CD4-positive, alpha-beta T cell (primary cell): ENCODE data around the gene RAB24. TPM values are rescaled to one million over a fixed set of nuclear protein-coding genes. Genes with fewer than 3 reads are reported as not detected.

Source experiments
- ATAC-seq: fragments of 200-7000 bp; cut with Tn5 transposase; one replicate; pipeline ENCODE4 v1.10.0; 2022; ENCODE audit warnings: mild to moderate bottlenecking; ENCODE audit not compliant: poor library complexity
- CTCF ChIA-PET: fragments of 350-600 bp; sonication (Branson Sonifier 250); formaldehyde crosslinking; loops from one replicate; lab custom pipeline; 2021; ENCODE audit warnings: antibody characterized with exemption, inconsistent platforms; lab: Charles Lee
- POLR2A ChIA-PET: fragments of 350-600 bp; sonication (Branson Sonifier 250); formaldehyde crosslinking; loops from one replicate; lab custom pipeline; 2021; ENCODE audit warnings: antibody characterized with exemption, inconsistent platforms; lab: Charles Lee
- DNase-seq, 14 experiments: peaks; one replicate each; pipeline ENCODE4 v3.0.0-alpha.2; 2013 to 2020; ENCODE audit warnings: mixed read lengths in 2 of 14
- H3K27ac ChIP-seq, 2 donors: one replicate each; pipeline versions ENCODE4 v1.5.1 to v1.7.0; 2013; ENCODE audit warnings: low read length in 2 of 2, low read depth in 1 of 2, mild to moderate bottlenecking in 1 of 2
- H3K27me3 ChIP-seq, 2 experiments: 1 replicate in 1 of 2; 2 replicates in 1 of 2; pipeline versions ENCODE4 v1.6.1 to v1.7.0; 2013; ENCODE audit warnings: low read length in 2 of 2, control low read depth in 1 of 2, mild to moderate bottlenecking in 1 of 2, moderate library complexity in 1 of 2; ENCODE audit not compliant: insufficient read depth in 2 of 2, control insufficient read depth in 1 of 2
- H3K36me3 ChIP-seq: one replicate; pipeline ENCODE4 v1.6.1; 2013; ENCODE audit warnings: low read length, control low read depth; ENCODE audit not compliant: insufficient read depth
- H3K4me1 ChIP-seq: one replicate; pipeline ENCODE4 v1.6.1; 2013; ENCODE audit warnings: low read length, control low read depth; ENCODE audit not compliant: insufficient read depth
- H3K4me3 ChIP-seq: one replicate; pipeline ENCODE4 v1.5.1; 2013; ENCODE audit warnings: mild to moderate bottlenecking, low read length, moderate library complexity
- H3K9me3 ChIP-seq, 2 experiments: 1 replicate in 1 of 2; 2 replicates in 1 of 2; pipeline versions ENCODE4 v1.6.1 to v1.7.0; 2013; ENCODE audit warnings: low read length in 2 of 2, mild to moderate bottlenecking in 2 of 2, control low read depth in 1 of 2, moderate library complexity in 1 of 2; ENCODE audit not compliant: control insufficient read depth in 1 of 2, insufficient read depth in 1 of 2
- H3K27ac Mint-ChIP-seq: one replicate; pipeline ENCODE4 v1.8.0; 2020; ENCODE audit warnings: mixed read lengths
- H3K27me3 Mint-ChIP-seq: one replicate; pipeline ENCODE4 v1.8.0; 2021; ENCODE audit warnings: mixed read lengths
- H3K36me3 Mint-ChIP-seq: one replicate; pipeline ENCODE4 v1.8.0; 2021; ENCODE audit warnings: low read depth, mixed read lengths
- H3K4me1 Mint-ChIP-seq: one replicate; pipeline ENCODE4 v1.8.0; 2021; ENCODE audit warnings: low read depth, mixed read lengths
- H3K4me3 Mint-ChIP-seq: one replicate; pipeline ENCODE4 v1.8.0; 2020; ENCODE audit warnings: mild to moderate bottlenecking, mixed read lengths
- H3K9me3 Mint-ChIP-seq: one replicate; pipeline ENCODE4 v1.8.0; 2020; ENCODE audit warnings: mixed read lengths
- CTCF ChIP-seq: fragments of 200-600 bp; IDR thresholded peaks from one replicate; pipeline ENCODE4 v1.8.0; 2022; ENCODE audit warnings: antibody characterized with exemption, mild to moderate bottlenecking
- intact Hi-C, 2 experiments: fragments of 100-400 bp; cut with DNase I in 1 of 2; cut with micrococcal nuclease in 1 of 2; formaldehyde crosslinking; loops; one replicate each; pipeline versions ENCODE4 v1.15.1 to v1.9.0; 2023 to 2025; cut with DNase I, micrococcal nuclease
- total RNA-seq, 174 experiments: library from RNA in 2 of 174; stranded (reverse) in 2 of 174; gene quantifications; one replicate each; pipeline ENCODE4 v1.2.3 and lab custom pipeline; 2021 to 2026

The RAB24 gene
- total RNA-seq, 2 experiments from 2014 or later = 17.0 to 18.0 TPM

- TF ChIP-seq CTCF = no peak
- Histone ChIP-seq H3K9me3 (peaks cover 0 to 4% of the 10 kb centered on the region in 2 experiments), H3K27me3 (no peaks in the 10 kb centered on the region), H3K27ac (no peak overlapping the region), H3K36me3 (peaks cover 6% of the 10 kb centered on the region), H3K4me3 (no peak overlapping the region), H3K4me1 (peaks cover 14% of the 10 kb centered on the region)
- Mint-ChIP-seq H3K27ac (no peak overlapping the region), H3K36me3 (peaks cover 18% of the 10 kb centered on the region), H3K4me1 (peaks cover 22% of the 10 kb centered on the region), H3K9me3 (no peaks in the 10 kb centered on the region), H3K27me3 (no peaks in the 10 kb centered on the region), H3K4me3 (no peak overlapping the region)
- peak in 2 of 14 experiments; percentile 46 to 50 for DNase-seq
- intact Hi-C loops = loop anchor here in 1 of 2 experiments (5.0 to 10.0 kb wide), 2 partner anchors 137 to 205 kb away; no protein-coding TSS in a partner anchor
- ChIA-PET POLR2A (no interaction called here), CTCF (interaction anchor here (1.3 to 2.6 kb wide), 3 partner anchors 10 to 83 kb away, joined by 5 to 8 read pairs (median 5); no protein-coding TSS in a partner anchor)
- peak; percentile 28 for ATAC-seq
Measured at GRCh38 chr5:177319913-177320588, 16.5 kb upstream of the RAB24 start.

GRCh38 chr5:177317959-177318377 lies 14.4 kb upstream of the RAB24 start:
- no peak overlapping the region for H3K4me3 Mint-ChIP-seq

GRCh38 chr5:177316005-177316404 lies 12.5 kb upstream of the RAB24 start:
- intact Hi-C loops = loop anchor here in 1 of 2 experiments (5.0 to 10.0 kb wide), 2 partner anchors 141 to 201 kb away; no protein-coding TSS in a partner anchor
- POLR2A ChIA-PET = no interaction called here
- CTCF ChIA-PET = interaction anchor here (1.1 to 1.9 kb wide), 3 partner anchors 12 to 140 kb away, joined by 3 to 5 read pairs (median 4); partner anchors contain the start of genes PRELID1 and RAB24
- DNase-seq (no peak), ATAC-seq (no peak)
- Mint-ChIP-seq H3K9me3 (no peaks in the 10 kb centered on the region), H3K4me3 (no peak overlapping the region), H3K27me3 (peaks cover 1% of the 10 kb centered on the region), H3K27ac (no peak overlapping the region), H3K36me3 (peaks cover 11% of the 10 kb centered on the region), H3K4me1 (peaks cover 41% of the 10 kb centered on the region)
- Histone ChIP-seq H3K4me3 (no peak overlapping the region), H3K27ac (no peak overlapping the region), H3K9me3 (peaks cover 0 to 4% of the 10 kb centered on the region in 2 experiments), H3K36me3 (peaks cover 4% of the 10 kb centered on the region), H3K27me3 (no peaks in the 10 kb centered on the region), H3K4me1 (peaks cover 36% of the 10 kb centered on the region)
- TF ChIP-seq CTCF = no peak

More at GRCh38 chr5:177317959-177318377, 14.4 kb upstream of the RAB24 start:
- Histone ChIP-seq H3K27me3 (no peaks in the 10 kb centered on the region), H3K9me3 (peaks cover 0 to 4% of the 10 kb centered on the region in 2 experiments), H3K4me1 (peaks cover 16% of the 10 kb centered on the region), H3K4me3 (no peak overlapping the region), H3K36me3 (peaks cover 6% of the 10 kb centered on the region), H3K27ac (no peak overlapping the region)
- H3K4me1 Mint-ChIP-seq = peaks cover 22% of the 10 kb centered on the region
- no peak overlapping the region for H3K27ac Mint-ChIP-seq
- no peaks in the 10 kb centered on the region for H3K9me3 Mint-ChIP-seq
- ChIA-PET POLR2A (interaction anchor here (0.7 to 0.8 kb wide), 2 partner anchors 33 to 73 kb away, joined by 3 read pairs; no protein-coding TSS in a partner anchor), CTCF (interaction anchor here (1.0 to 2.6 kb wide), 8 partner anchors 8 to 86 kb away, joined by 3 to 13 read pairs (median 6); no protein-coding TSS in a partner anchor)
- peak; percentile 92 for TF ChIP-seq CTCF
- DNase-seq (peak; percentile 58 to 87 (median 70)), ATAC-seq (peak; percentile 86)
- intact Hi-C loops = loop anchor here (1.0 to 10.0 kb wide), 7 partner anchors 64 to 203 kb away; no protein-coding TSS in a partner anchor
- peaks cover 11% of the 10 kb centered on the region for H3K36me3 Mint-ChIP-seq
- no peaks in the 10 kb centered on the region for H3K27me3 Mint-ChIP-seq
